CD8-positive, alpha-beta memory T cell (primary cell): Measurements from ENCODE around the gene COL27A1. TPM values are rescaled to one million over a fixed set of nuclear protein-coding genes. Genes with fewer than 3 reads are reported as not detected.

Experiments used
- CTCF ChIA-PET: fragments of 350-600 bp; sonication (Branson Sonifier 250); formaldehyde crosslinking; loops from one replicate; lab custom pipeline; 2021; ENCODE audit warnings: antibody characterized with exemption; lab: Charles Lee
- POLR2A ChIA-PET: fragments of 350-600 bp; sonication (Branson Sonifier 250); formaldehyde crosslinking; loops from one replicate; lab custom pipeline; 2021; ENCODE audit warnings: antibody characterized with exemption; lab: Charles Lee
- DNase-seq, 5 donors: peaks; one replicate each; pipeline versions ENCODE4 v3.0.0 to v3.0.0-alpha.2; 2020 to 2022; ENCODE audit warnings: mixed read lengths in 1 of 5
- H3K27ac ChIP-seq: one replicate; pipeline ENCODE4 v1.7.0; 2013; ENCODE audit warnings: low read depth, mild to moderate bottlenecking, low read length, moderate library complexity
- H3K27me3 ChIP-seq: 2 replicates; pipeline ENCODE4 v1.7.0; 2013; ENCODE audit warnings: low read length, mild to moderate bottlenecking; ENCODE audit not compliant: insufficient read depth, poor library complexity, severe bottlenecking
- H3K36me3 ChIP-seq: 2 replicates; pipeline ENCODE4 v1.7.0; 2013; ENCODE audit warnings: mild to moderate bottlenecking, low read length, moderate library complexity; ENCODE audit not compliant: insufficient read depth
- H3K4me1 ChIP-seq: 2 replicates; pipeline ENCODE4 v1.7.0; 2013; ENCODE audit warnings: mild to moderate bottlenecking, low read length, moderate library complexity; ENCODE audit not compliant: insufficient read depth
- H3K4me3 ChIP-seq: 2 replicates; pipeline ENCODE4 v1.7.0; 2013; ENCODE audit warnings: mild to moderate bottlenecking, low read length
- H3K9me3 ChIP-seq: 2 replicates; pipeline ENCODE4 v1.7.0; 2013; ENCODE audit warnings: mild to moderate bottlenecking, low read length
- H3K27ac Mint-ChIP-seq, 8 donors: one replicate each; pipeline ENCODE4 v1.8.0; 2020 to 2021; ENCODE audit warnings: mixed read lengths in 8 of 8, mild to moderate bottlenecking in 6 of 8, inconsistent platforms in 3 of 8, moderate library complexity in 3 of 8
- H3K27me3 Mint-ChIP-seq, 2 donors: one replicate each; pipeline ENCODE4 v1.8.0; 2020 to 2021; ENCODE audit warnings: mixed read lengths in 2 of 2, mild to moderate bottlenecking in 1 of 2, moderate library complexity in 1 of 2
- H3K36me3 Mint-ChIP-seq, 3 donors: one replicate each; pipeline ENCODE4 v1.8.0; 2020 to 2021; ENCODE audit warnings: mixed read lengths in 3 of 3, inconsistent platforms in 1 of 3, mild to moderate bottlenecking in 1 of 3
- H3K4me1 Mint-ChIP-seq, 3 donors: one replicate each; pipeline ENCODE4 v1.8.0; 2020 to 2021; ENCODE audit warnings: mixed read lengths in 3 of 3, inconsistent platforms in 1 of 3, mild to moderate bottlenecking in 1 of 3
- H3K4me3 Mint-ChIP-seq, 7 donors: one replicate each; pipeline ENCODE4 v1.8.0; 2020 to 2021; ENCODE audit warnings: mixed read lengths in 7 of 7, mild to moderate bottlenecking in 6 of 7, moderate library complexity in 4 of 7, inconsistent platforms in 2 of 7
- H3K9me3 Mint-ChIP-seq, 5 donors: one replicate each; pipeline ENCODE4 v1.8.0; 2020 to 2022; ENCODE audit warnings: mixed read lengths in 5 of 5, mild to moderate bottlenecking in 3 of 5, moderate library complexity in 2 of 5, inconsistent platforms in 1 of 5
- polyA plus RNA-seq: library from polyadenylated mRNA; unstranded; fragments of 300-500 nt; fragmentation: Illumina TruSeq; gene quantifications from one replicate; pipeline ENCODE4 v1.2.3, GENCODE V29; 2021
- total RNA-seq, 2 experiments: library from RNA; stranded (reverse); gene quantifications; one replicate each; pipeline ENCODE4 v1.2.3, GENCODE V29; 2021

The COL27A1 gene
- total and polyA plus RNA-seq, 3 experiments from 2014 or later, result 0.86 to 1.6 TPM; not detected in 1

GRCh38 chr9:114240216-114240615 lies 84.9 kb downstream of the COL27A1 start:
- ChIA-PET POLR2A (no interaction called here), CTCF (no interaction called here)
- H3K9me3 Mint-ChIP-seq, result no peaks in the 10 kb centered on the region
- H3K4me3 Mint-ChIP-seq, result no peak overlapping the region
- no peak overlapping the region for H3K4me3 ChIP-seq
- DNase-seq, result no peak
- no peak overlapping the region for H3K27ac Mint-ChIP-seq
- H3K4me1 ChIP-seq, result no peaks in the 10 kb centered on the region
- no peaks in the 10 kb centered on the region for H3K9me3 ChIP-seq
- no peaks in the 10 kb centered on the region for H3K36me3 ChIP-seq
- H3K27me3 Mint-ChIP-seq, result peaks cover 12 to 30% of the 10 kb centered on the region in 2 donors
- no peak overlapping the region for H3K27ac ChIP-seq
- no peaks in the 10 kb centered on the region for H3K4me1 Mint-ChIP-seq
- H3K36me3 Mint-ChIP-seq, result no peaks in the 10 kb centered on the region
- H3K27me3 ChIP-seq, result no peaks in the 10 kb centered on the region

DNA sequence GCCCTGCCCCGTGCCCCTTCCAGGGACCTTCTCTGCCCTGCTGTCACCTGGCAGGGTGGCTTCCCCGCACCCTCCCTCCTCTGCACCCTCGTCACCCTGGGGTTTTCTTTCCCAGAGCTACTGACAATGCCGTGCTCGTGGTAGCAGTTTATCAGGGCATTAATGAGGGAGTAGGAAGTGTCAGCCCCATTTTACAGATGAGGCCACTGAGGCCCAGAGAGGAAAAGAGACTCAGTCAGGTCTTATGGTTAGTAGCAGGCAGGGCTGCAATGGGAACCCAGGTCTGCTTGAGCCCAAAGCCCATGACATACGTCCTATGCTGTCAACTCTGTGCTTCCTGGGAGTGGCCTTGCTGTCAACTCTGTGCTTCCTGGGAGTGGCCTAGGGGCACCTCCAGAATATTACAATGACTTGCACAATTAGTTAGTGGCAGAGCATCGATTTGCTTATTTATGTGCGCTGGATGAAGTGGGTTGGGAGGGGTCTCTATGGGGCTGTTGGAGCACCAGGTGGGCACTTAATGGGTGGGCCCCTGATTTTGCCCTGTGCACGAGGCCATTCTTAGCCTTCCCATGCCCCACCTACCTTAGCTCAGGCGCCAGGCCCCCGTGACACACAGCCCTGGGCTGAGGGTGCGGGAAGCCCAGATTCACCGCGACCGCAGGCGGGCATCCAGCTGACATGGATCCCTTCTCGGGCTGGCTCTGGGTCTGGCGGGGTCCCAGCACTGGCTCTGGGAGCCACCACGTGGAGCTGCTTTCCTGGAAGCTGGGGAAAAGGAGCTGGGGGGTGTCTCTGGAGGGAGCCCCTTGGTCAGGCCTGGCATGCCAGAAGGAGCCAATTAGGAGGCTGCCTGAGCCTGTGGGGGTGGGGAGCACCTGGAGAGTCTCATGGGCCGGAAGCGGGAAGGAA lies 85.6 kb downstream of the COL27A1 start:
- no peak overlapping the region for H3K27ac Mint-ChIP-seq

GRCh38 chr9:114242837-114243236 lies 87.5 kb downstream of the COL27A1 start:
- H3K4me1 Mint-ChIP-seq, result no peaks in the 10 kb centered on the region
- H3K9me3 Mint-ChIP-seq, result no peaks in the 10 kb centered on the region
- Histone ChIP-seq H3K4me1 (no peaks in the 10 kb centered on the region), H3K27me3 (no peaks in the 10 kb centered on the region), H3K4me3 (no peak overlapping the region), H3K27ac (no peak overlapping the region), H3K36me3 (no peaks in the 10 kb centered on the region), H3K9me3 (no peaks in the 10 kb centered on the region)
- DNase-seq, result no peak
- CTCF ChIA-PET, result no interaction called here
- no peak overlapping the region for H3K27ac Mint-ChIP-seq
- POLR2A ChIA-PET, result no interaction called here
- peaks cover 9 to 10% of the 10 kb centered on the region in 2 donors for H3K27me3 Mint-ChIP-seq
- H3K4me3 Mint-ChIP-seq, result no peak overlapping the region
- no peaks in the 10 kb centered on the region for H3K36me3 Mint-ChIP-seq

More for the DNA sequence above, 85.6 kb downstream of the COL27A1 start:
- Mint-ChIP-seq H3K27me3 (peaks cover 9 to 23% of the 10 kb centered on the region in 2 donors), H3K4me1 (no peaks in the 10 kb centered on the region), H3K9me3 (no peaks in the 10 kb centered on the region), H3K36me3 (no peaks in the 10 kb centered on the region), H3K4me3 (no peak overlapping the region)
- no peak overlapping the region for H3K4me3 ChIP-seq
- no peaks in the 10 kb centered on the region for H3K36me3 ChIP-seq
- no peaks in the 10 kb centered on the region for H3K9me3 ChIP-seq
- ChIA-PET CTCF (no interaction called here), POLR2A (no interaction called here)
- H3K27me3 ChIP-seq, result no peaks in the 10 kb centered on the region
- no peak for DNase-seq
- no peak overlapping the region for H3K27ac ChIP-seq
- H3K4me1 ChIP-seq, result no peaks in the 10 kb centered on the region

GRCh38 chr9:114243240-114243639 lies 87.9 kb downstream of the COL27A1 start:
- ChIA-PET CTCF (no interaction called here), POLR2A (no interaction called here)

GRCh38 chr9:114244570-114244969 lies 89.2 kb downstream of the COL27A1 start:
- Mint-ChIP-seq H3K27ac (no peak overlapping the region), H3K4me3 (no peak overlapping the region), H3K36me3 (no peaks in the 10 kb centered on the region), H3K27me3 (peaks cover 0 to 8% of the 10 kb centered on the region in 2 donors), H3K4me1 (no peaks in the 10 kb centered on the region), H3K9me3 (no peaks in the 10 kb centered on the region)
- Histone ChIP-seq H3K27ac (no peak overlapping the region), H3K4me1 (no peaks in the 10 kb centered on the region), H3K9me3 (no peaks in the 10 kb centered on the region), H3K27me3 (no peaks in the 10 kb centered on the region), H3K36me3 (no peaks in the 10 kb centered on the region), H3K4me3 (no peak overlapping the region)
- CTCF ChIA-PET, result no interaction called here
- no peak for DNase-seq
- POLR2A ChIA-PET, result no interaction called here

More at GRCh38 chr9:114243240-114243639, 87.9 kb downstream of the COL27A1 start:
- H3K27me3 Mint-ChIP-seq, result peaks cover 9 to 10% of the 10 kb centered on the region in 2 donors
- H3K36me3 ChIP-seq, result no peaks in the 10 kb centered on the region
- H3K4me3 Mint-ChIP-seq, result no peak overlapping the region
- H3K36me3 Mint-ChIP-seq, result no peaks in the 10 kb centered on the region
- H3K4me3 ChIP-seq, result no peak overlapping the region
- H3K27ac ChIP-seq, result no peak overlapping the region
- no peaks in the 10 kb centered on the region for H3K27me3 ChIP-seq
- no peak for DNase-seq
- H3K9me3 Mint-ChIP-seq, result no peaks in the 10 kb centered on the region
- no peaks in the 10 kb centered on the region for H3K4me1 ChIP-seq
- no peaks in the 10 kb centered on the region for H3K9me3 ChIP-seq
- H3K27ac Mint-ChIP-seq, result no peak overlapping the region
- H3K4me1 Mint-ChIP-seq, result no peaks in the 10 kb centered on the region

DNA sequence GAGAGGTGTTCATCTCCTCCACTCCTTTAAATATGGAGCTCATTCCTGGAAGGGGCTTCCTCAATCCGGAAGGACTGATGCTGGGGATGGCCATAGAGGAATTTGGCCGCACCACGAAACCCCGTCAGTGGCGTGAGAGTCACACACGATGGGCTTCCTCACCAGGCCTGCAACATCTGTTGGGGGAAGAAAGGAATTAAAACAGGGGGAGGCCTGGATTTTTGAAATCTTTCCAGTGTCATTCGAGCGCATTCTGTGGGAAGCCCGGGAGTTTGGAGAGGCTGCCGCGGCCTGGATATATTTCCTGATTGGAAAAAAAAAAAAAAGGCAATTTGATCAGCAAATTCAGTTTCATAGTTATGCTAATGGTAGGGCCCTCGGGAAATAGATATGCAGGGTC lies 91.2 kb downstream of the COL27A1 start:
- ChIA-PET POLR2A (no interaction called here), CTCF (no interaction called here)
- H3K36me3 Mint-ChIP-seq, result no peaks in the 10 kb centered on the region
- H3K4me3 ChIP-seq, result no peak overlapping the region
- H3K9me3 Mint-ChIP-seq, result no peaks in the 10 kb centered on the region
- no peaks in the 10 kb centered on the region for H3K4me1 Mint-ChIP-seq
- H3K36me3 ChIP-seq, result no peaks in the 10 kb centered on the region
- H3K27me3 ChIP-seq, result no peaks in the 10 kb centered on the region
- no peak for DNase-seq
- H3K27ac Mint-ChIP-seq, result no peak overlapping the region
- peaks cover 0 to 7% of the 10 kb centered on the region in 2 donors for H3K27me3 Mint-ChIP-seq
- H3K4me1 ChIP-seq, result no peaks in the 10 kb centered on the region
- no peak overlapping the region for H3K4me3 Mint-ChIP-seq
- H3K9me3 ChIP-seq, result no peaks in the 10 kb centered on the region
- H3K27ac ChIP-seq, result no peak overlapping the region

- no peak overlapping the region for H3K4me3 Mint-ChIP-seq
- H3K4me1 Mint-ChIP-seq, result no peaks in the 10 kb centered on the region
- CTCF ChIA-PET, result no interaction called here
- no peaks in the 10 kb centered on the region for H3K27me3 ChIP-seq
- H3K4me1 ChIP-seq, result no peaks in the 10 kb centered on the region
- H3K4me3 ChIP-seq, result no peak overlapping the region
- peaks cover 0 to 6% of the 10 kb centered on the region in 2 donors for H3K27me3 Mint-ChIP-seq
- no peak overlapping the region for H3K27ac Mint-ChIP-seq
- no peaks in the 10 kb centered on the region for H3K9me3 ChIP-seq
- H3K27ac ChIP-seq, result no peak overlapping the region
- no peak for DNase-seq
- no peaks in the 10 kb centered on the region for H3K36me3 ChIP-seq
- no peaks in the 10 kb centered on the region for H3K36me3 Mint-ChIP-seq
- H3K9me3 Mint-ChIP-seq, result no peaks in the 10 kb centered on the region
- POLR2A ChIA-PET, result no interaction called here
These were observed 91.7 kb downstream of the COL27A1 start for GRCh38 chr9:114247077-114247476.

GRCh38 chr9:114247491-114247890 lies 92.2 kb downstream of the COL27A1 start:
- no peak for DNase-seq
- H3K4me3 Mint-ChIP-seq, result no peak overlapping the region
- no peak overlapping the region for H3K27ac Mint-ChIP-seq
- no peaks in the 10 kb centered on the region for H3K9me3 ChIP-seq
- no peaks in the 10 kb centered on the region for H3K36me3 Mint-ChIP-seq
- no peaks in the 10 kb centered on the region for H3K4me1 Mint-ChIP-seq
- H3K4me1 ChIP-seq, result no peaks in the 10 kb centered on the region
- H3K27me3 ChIP-seq, result no peaks in the 10 kb centered on the region
- H3K36me3 ChIP-seq, result no peaks in the 10 kb centered on the region
- no peaks in the 10 kb centered on the region for H3K9me3 Mint-ChIP-seq
- no peak overlapping the region for H3K4me3 ChIP-seq
- H3K27me3 Mint-ChIP-seq, result peaks cover 0 to 6% of the 10 kb centered on the region in 2 donors
- POLR2A ChIA-PET, result no interaction called here
- CTCF ChIA-PET, result no interaction called here
- H3K27ac ChIP-seq, result no peak overlapping the region
